ENCODE measurements around the gene PIAS1.
A peak's percentile ranks its signal among the peaks of the same experiment; 100 is the strongest.
"Not testable (repeated sequence)": the region's sequence is repeated elsewhere in the genome, so short reads cannot be mapped to it uniquely, and the experiment has no call there.

Gene PIAS1

GRCh38 chr15:68053701-68054627, at the start of gene PIAS1:
Gene PIAS1 (plus strand): TSS chr15:68054315. CDS start chr15:68054327, 12 bp downstream.
- peak; percentile 91 for DNase-seq (ENCODE audit: low read depth)

- not testable (repeated sequence) for DNase-seq (ENCODE audit: low read depth)
Measured at GRCh38 chr15:68007642-68008041, 46.5 kb upstream of the PIAS1 start.

- DNase-seq (ENCODE audit: low read depth), result no peak
Measured at GRCh38 chr15:68010361-68011153, 43.6 kb upstream of the PIAS1 start.

- no peak for DNase-seq (ENCODE audit: low read depth)
Measured at GRCh38 chr15:68012911-68013310, 41.2 kb upstream of the PIAS1 start.

- DNase-seq (ENCODE audit: low read depth), result no peak
Measured at GRCh38 chr15:68014219-68014618, 39.9 kb upstream of the PIAS1 start.

- DNase-seq (ENCODE audit: low read depth), result no peak
Measured at GRCh38 chr15:68015244-68015643, 38.9 kb upstream of the PIAS1 start.

- no peak for DNase-seq (ENCODE audit: low read depth)
Measured at GRCh38 chr15:68017201-68017600, 36.9 kb upstream of the PIAS1 start.

GRCh38 chr15:68018797-68019444, 35.2 kb upstream of the PIAS1 start:
- DNase-seq (ENCODE audit: low read depth), result no peak

- no peak for DNase-seq (ENCODE audit: low read depth)
Measured at GRCh38 chr15:68019814-68020525, 34.1 kb upstream of the PIAS1 start.

GRCh38 chr15:68020685-68021084, 33.4 kb upstream of the PIAS1 start:
- DNase-seq (ENCODE audit: low read depth), result no peak

- DNase-seq (ENCODE audit: low read depth), result no peak
Measured at GRCh38 chr15:68022061-68022460, 32.1 kb upstream of the PIAS1 start.

GRCh38 chr15:68023307-68024101, 30.6 kb upstream of the PIAS1 start:
- no peak for DNase-seq (ENCODE audit: low read depth)

- no peak for DNase-seq (ENCODE audit: low read depth)
Measured at GRCh38 chr15:68025835-68026424, 28.2 kb upstream of the PIAS1 start.

GRCh38 chr15:68027388-68027787, 26.7 kb upstream of the PIAS1 start:
- DNase-seq (ENCODE audit: low read depth), result no peak

- no peak for DNase-seq (ENCODE audit: low read depth)
Measured at GRCh38 chr15:68028137-68028887, 25.8 kb upstream of the PIAS1 start.

GRCh38 chr15:68028888-68029207, 25.3 kb upstream of the PIAS1 start:
- no peak for DNase-seq (ENCODE audit: low read depth)

GRCh38 chr15:68029959-68030358, 24.2 kb upstream of the PIAS1 start:
- no peak for DNase-seq (ENCODE audit: low read depth)

GRCh38 chr15:68031404-68031803, 22.7 kb upstream of the PIAS1 start:
- DNase-seq (ENCODE audit: low read depth), result no peak

- DNase-seq (ENCODE audit: low read depth), result no peak
Measured at GRCh38 chr15:68032672-68033071, 21.4 kb upstream of the PIAS1 start.

- DNase-seq (ENCODE audit: low read depth), result no peak
Measured at GRCh38 chr15:68034081-68034480, 20.0 kb upstream of the PIAS1 start.

Measured in activated T-helper 1 cell treated with Interleukin-2 at 50 U/mL for 16 hours (primary cell).